Upper lobe of left lung (tissue), 6 donors: ENCODE measurements around the gene TMEM63A. TPM values are rescaled to one million over a fixed set of nuclear protein-coding genes. Genes with fewer than 3 reads are reported as not detected.

Experiments
- ATAC-seq, 2 donors: fragments of 200-7000 bp; cut with Tn5 transposase; one replicate each; pipeline ENCODE4 v1.9.1; 2022; ENCODE audit warnings: mild to moderate bottlenecking in 2 of 2, moderate library complexity in 2 of 2; ENCODE audit not compliant: low FRiP score in 2 of 2
- DNase-seq, 2 donors: peaks; one replicate each; pipeline ENCODE4 v3.0.0-alpha.2; 2019 to 2020
- H3K27ac ChIP-seq, 4 donors: fragments of 200-600 bp; sonication (generic); one replicate each; pipeline ENCODE4 v1.5.1; 2016 to 2019
- H3K27me3 ChIP-seq, 4 donors: fragments of 200-600 bp; sonication (generic); one replicate each; pipeline ENCODE4 v1.5.1; 2017 to 2019
- H3K36me3 ChIP-seq, 4 donors: fragments of 200-600 bp; sonication (generic); one replicate each; pipeline ENCODE4 v1.5.1; 2016 to 2019
- H3K4me1 ChIP-seq, 4 donors: fragments of 200-600 bp; sonication (generic); one replicate each; pipeline ENCODE4 v1.5.1; 2018 to 2019
- H3K4me3 ChIP-seq, 4 donors: fragments of 200-600 bp; sonication (generic); one replicate each; pipeline ENCODE4 v1.5.1; 2017 to 2019; ENCODE audit warnings: mild to moderate bottlenecking in 2 of 4, moderate library complexity in 1 of 4
- H3K9me3 ChIP-seq, 4 donors: fragments of 200-600 bp; sonication (generic); one replicate each; pipeline ENCODE4 v1.5.1; 2018 to 2019
- EP300 ChIP-seq, 4 donors: sonication (generic); formaldehyde crosslinking; IDR thresholded peaks; one replicate each; pipeline ENCODE4 v1.5.1; 2017; ENCODE audit warnings: antibody characterized with exemption in 4 of 4, control low read depth in 2 of 4
- POLR2A ChIP-seq, 4 donors: fragments of 450-650 bp; IDR thresholded peaks; one replicate each; pipeline ENCODE4 v1.5.1; 2016 to 2017; ENCODE audit warnings: antibody characterized with exemption in 4 of 4, mild to moderate bottlenecking in 2 of 4
- POLR2AphosphoS5 ChIP-seq, 2 donors: sonication (generic); formaldehyde crosslinking; IDR thresholded peaks; one replicate each; pipeline ENCODE4 v1.5.1; 2017; ENCODE audit warnings: antibody characterized with exemption in 2 of 2
- WGBS, 2 donors: methylation state at CpG; one replicate each; pipeline ENCODE4 v1.1.5; 2017 to 2018; 5-methylcytosine and 5-hydroxymethylcytosine counted together
- total RNA-seq, 6 donors: library from RNA; depleted of rRNA in 4 of 6; stranded (reverse); fragments of >200 nt in 4 of 6; gene quantifications; one replicate each; pipeline versions ENCODE4 v1.1.0 to v1.2.1, GENCODE V29; 2016 to 2021
- TF ChIP-seq, protein P1 (sequence below), 6 experiments: fragments of 450-650 bp in 4 of 6; fragments of 200-600 bp in 2 of 6; sonication (generic) in 2 of 6; IDR thresholded peaks; one replicate each; pipeline ENCODE4 v1.5.1; 2016 to 2019; ENCODE audit warnings: antibody characterized with exemption in 6 of 6
- donor health status: DM: no; HTN: no; CAD: no; lungs with moderate emphysema.
- donor health status: DM: no; HTN: yes; CAD: no; lungs with severe emphysema.

Gene TMEM63A
- total RNA-seq, 6 donors from 2014 or later: 57.9 to 244 (median 105) TPM

- ATAC-seq (no peak), DNase-seq (no peak)
- Histone ChIP-seq H3K4me3 (no peak overlapping the region), H3K9me3 (no peaks in the 10 kb centered on the region), H3K27ac (no peak overlapping the region), H3K4me1 (peaks cover 7 to 12% (median 9%) of the 10 kb centered on the region in 4 donors), H3K27me3 (no peaks in the 10 kb centered on the region), H3K36me3 (peaks cover 26 to 98% (median 63%) of the 10 kb centered on the region in 4 donors)
- TF ChIP-seq, protein P1, sequence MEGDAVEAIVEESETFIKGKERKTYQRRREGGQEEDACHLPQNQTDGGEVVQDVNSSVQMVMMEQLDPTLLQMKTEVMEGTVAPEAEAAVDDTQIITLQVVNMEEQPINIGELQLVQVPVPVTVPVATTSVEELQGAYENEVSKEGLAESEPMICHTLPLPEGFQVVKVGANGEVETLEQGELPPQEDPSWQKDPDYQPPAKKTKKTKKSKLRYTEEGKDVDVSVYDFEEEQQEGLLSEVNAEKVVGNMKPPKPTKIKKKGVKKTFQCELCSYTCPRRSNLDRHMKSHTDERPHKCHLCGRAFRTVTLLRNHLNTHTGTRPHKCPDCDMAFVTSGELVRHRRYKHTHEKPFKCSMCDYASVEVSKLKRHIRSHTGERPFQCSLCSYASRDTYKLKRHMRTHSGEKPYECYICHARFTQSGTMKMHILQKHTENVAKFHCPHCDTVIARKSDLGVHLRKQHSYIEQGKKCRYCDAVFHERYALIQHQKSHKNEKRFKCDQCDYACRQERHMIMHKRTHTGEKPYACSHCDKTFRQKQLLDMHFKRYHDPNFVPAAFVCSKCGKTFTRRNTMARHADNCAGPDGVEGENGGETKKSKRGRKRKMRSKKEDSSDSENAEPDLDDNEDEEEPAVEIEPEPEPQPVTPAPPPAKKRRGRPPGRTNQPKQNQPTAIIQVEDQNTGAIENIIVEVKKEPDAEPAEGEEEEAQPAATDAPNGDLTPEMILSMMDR (IDR thresholded peaks at IDR 0.05): no peak
- TF ChIP-seq EP300 (IDR thresholded peaks at IDR 0.05): no peak
- no peak for TF ChIP-seq POLR2AphosphoS5 (IDR thresholded peaks at IDR 0.05)
- TF ChIP-seq POLR2A (IDR thresholded peaks at IDR 0.05): no peak
- 88 to 92% methylated on average over 9 to 13 of the region's 13 CpGs for WGBS, 2 donors
Measured at GRCh38 chr1:225862581-225862950, 19.6 kb downstream of the TMEM63A start.

DNA sequence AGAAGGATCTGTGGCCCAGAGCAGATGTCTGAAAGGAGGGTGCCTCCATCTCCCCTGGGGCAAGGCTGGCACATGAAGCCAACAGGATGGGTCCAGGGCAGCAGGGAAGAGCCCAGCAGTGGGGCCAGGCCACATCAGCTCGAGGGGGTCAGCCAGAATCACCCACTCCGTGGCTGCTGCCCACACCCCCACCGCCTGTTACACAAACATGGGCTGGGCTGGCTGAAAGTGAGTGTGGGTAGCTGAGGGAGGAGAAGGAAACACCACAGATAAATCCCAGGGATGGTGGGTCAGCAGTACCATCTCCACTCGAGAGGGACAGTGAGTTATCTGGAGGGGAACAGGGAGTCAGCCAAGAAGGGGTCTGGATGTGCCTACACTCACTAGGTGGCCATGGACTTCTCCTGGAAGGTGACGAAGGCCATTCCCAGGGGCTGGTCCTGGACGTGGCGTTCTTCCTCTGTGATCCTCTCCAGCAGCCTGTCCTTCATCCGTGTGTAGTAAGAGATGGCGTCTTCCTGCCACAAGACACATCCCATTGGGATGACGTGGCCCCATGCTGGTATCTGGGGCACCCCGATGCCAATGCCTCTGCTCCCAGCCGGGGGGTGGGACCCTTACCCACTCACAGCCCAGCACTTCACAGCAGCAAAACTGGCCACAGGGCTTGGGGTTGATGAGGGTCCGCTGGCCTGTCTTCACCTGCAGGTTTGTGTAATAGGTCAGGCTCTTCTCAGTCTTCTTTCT is 20.2 kb downstream of the TMEM63A start:
- Histone ChIP-seq H3K27ac (peak overlapping the region in 2 of 4 donors; percentile 18 to 26), H3K27me3 (no peaks in the 10 kb centered on the region), H3K4me3 (no peak overlapping the region), H3K4me1 (peaks cover 8 to 14% (median 10%) of the 10 kb centered on the region in 4 donors), H3K9me3 (no peaks in the 10 kb centered on the region), H3K36me3 (peaks cover 26 to 94% (median 58%) of the 10 kb centered on the region in 4 donors)
- no peak for DNase-seq
- WGBS, 2 donors: 83 to 88% methylated on average over 1 to 13 of the region's 13 CpGs
- ATAC-seq: no peak
- TF ChIP-seq EP300 (IDR thresholded peaks at IDR 0.05) (no peak), POLR2AphosphoS5 (IDR thresholded peaks at IDR 0.05) (no peak), POLR2A (IDR thresholded peaks at IDR 0.05) (no peak)
- TF ChIP-seq, protein P1 (IDR thresholded peaks at IDR 0.05): no peak

GRCh38 chr1:225860876-225861441 is 21.2 kb downstream of the TMEM63A start:
- WGBS, 2 donors: 91 to 95% methylated on average over 6 to 7 of the region's 7 CpGs
- ATAC-seq (no peak), DNase-seq (no peak)
- Histone ChIP-seq H3K36me3 (peaks cover 26 to 94% (median 55%) of the 10 kb centered on the region in 4 donors), H3K27me3 (no peaks in the 10 kb centered on the region), H3K27ac (peak overlapping the region in 1 of 4 donors; percentile 18), H3K4me1 (peaks cover 3 to 16% (median 11%) of the 10 kb centered on the region in 4 donors), H3K9me3 (no peaks in the 10 kb centered on the region), H3K4me3 (no peak overlapping the region)
- TF ChIP-seq, protein P1 (IDR thresholded peaks at IDR 0.05): no peak
- no peak for TF ChIP-seq POLR2AphosphoS5 (IDR thresholded peaks at IDR 0.05)
- no peak for TF ChIP-seq EP300 (IDR thresholded peaks at IDR 0.05)
- no peak for TF ChIP-seq POLR2A (IDR thresholded peaks at IDR 0.05)

DNA sequence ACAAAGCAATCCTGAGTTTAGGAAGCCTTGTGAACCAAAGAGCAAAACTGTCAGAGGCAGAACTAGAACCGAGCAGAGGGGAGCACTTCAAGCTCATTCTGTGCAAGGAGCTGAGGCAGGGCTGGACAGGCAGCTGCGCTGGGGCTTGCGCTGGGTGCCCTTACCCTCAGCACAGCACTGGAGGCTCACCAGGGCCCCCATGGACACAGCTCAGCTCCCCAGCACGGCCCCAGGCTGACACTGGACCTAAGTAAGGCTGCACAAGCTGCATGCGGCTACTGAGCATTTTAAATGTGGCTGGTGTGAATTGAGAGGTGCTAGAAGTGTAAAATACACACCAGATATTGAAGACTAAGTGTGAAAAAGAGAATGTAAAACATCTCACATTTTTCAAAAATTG is 22.1 kb downstream of the TMEM63A start:
- no peak overlapping the region for H3K4me3 ChIP-seq
- peaks cover 22 to 92% (median 51%) of the 10 kb centered on the region in 4 donors for H3K36me3 ChIP-seq
- DNase-seq: no peak
- peaks cover 0 to 20% (median 12%) of the 10 kb centered on the region in 4 donors for H3K4me1 ChIP-seq
- 92 to 94% methylated on average over 5 of the region's 5 CpGs for WGBS, 2 donors
- ATAC-seq: no peak
- TF ChIP-seq, protein P1 (IDR thresholded peaks at IDR 0.05): no peak
- TF ChIP-seq POLR2A (IDR thresholded peaks at IDR 0.05) (no peak), POLR2AphosphoS5 (IDR thresholded peaks at IDR 0.05) (no peak), EP300 (IDR thresholded peaks at IDR 0.05) (no peak)
- no peaks in the 10 kb centered on the region for H3K27me3 ChIP-seq
- no peak overlapping the region for H3K27ac ChIP-seq
- no peaks in the 10 kb centered on the region for H3K9me3 ChIP-seq
